ENCODE data around the gene LIMS2.

Gene LIMS2

GRCh38 chr2:127639111-127639474, 36.2 kb downstream of the LIMS2 start:
- Histone ChIP-seq H3K9me3 (ENCODE audit: low read length) (no peaks in the 10 kb centered on the region), H3K27me3 (ENCODE audit: control insufficient read depth in 1 of 2, insufficient read depth in 2 of 2, low read length in 2 of 2) (no peaks in the 10 kb centered on the region), H3K9ac (ENCODE audit: low read length) (no peak overlapping the region), H3K4me1 (ENCODE audit: insufficient read depth, low read length) (peaks cover 26% of the 10 kb centered on the region), H3K4me3 (ENCODE audit: low read depth in 1 of 2, low read length in 2 of 2) (no peak overlapping the region), H3K36me3 (ENCODE audit: insufficient read depth, low read length) (peaks cover 48% of the 10 kb centered on the region), H3K27ac (ENCODE audit: low read depth, low read length) (peak overlapping the region; percentile 75)

GRCh38 chr2:127638361-127639110, 36.8 kb downstream of the LIMS2 start:
- Histone ChIP-seq H3K27me3 (ENCODE audit: control insufficient read depth in 1 of 2, insufficient read depth in 2 of 2, low read length in 2 of 2) (no peaks in the 10 kb centered on the region), H3K9ac (ENCODE audit: low read length) (no peak overlapping the region), H3K4me1 (ENCODE audit: insufficient read depth, low read length) (peaks cover 26% of the 10 kb centered on the region), H3K9me3 (ENCODE audit: low read length) (no peaks in the 10 kb centered on the region), H3K4me3 (ENCODE audit: low read depth in 1 of 2, low read length in 2 of 2) (no peak overlapping the region), H3K27ac (ENCODE audit: low read depth, low read length) (peak overlapping the region; percentile 75), H3K36me3 (ENCODE audit: insufficient read depth, low read length) (peaks cover 48% of the 10 kb centered on the region)

- peak overlapping the region; percentile 75 for H3K27ac ChIP-seq (ENCODE audit: low read depth, low read length)
- no peaks in the 10 kb centered on the region for H3K27me3 ChIP-seq (ENCODE audit: control insufficient read depth in 1 of 2, insufficient read depth in 2 of 2, low read length in 2 of 2)
- peaks cover 26% of the 10 kb centered on the region for H3K4me1 ChIP-seq (ENCODE audit: insufficient read depth, low read length)
- no peaks in the 10 kb centered on the region for H3K9me3 ChIP-seq (ENCODE audit: low read length)
- H3K4me3 ChIP-seq (ENCODE audit: low read depth in 1 of 2, low read length in 2 of 2) = no peak overlapping the region
- no peak overlapping the region for H3K9ac ChIP-seq (ENCODE audit: low read length)
- H3K36me3 ChIP-seq (ENCODE audit: insufficient read depth, low read length) = peaks cover 42% of the 10 kb centered on the region
Measured at GRCh38 chr2:127637725-127638252, 37.5 kb downstream of the LIMS2 start.

DNA sequence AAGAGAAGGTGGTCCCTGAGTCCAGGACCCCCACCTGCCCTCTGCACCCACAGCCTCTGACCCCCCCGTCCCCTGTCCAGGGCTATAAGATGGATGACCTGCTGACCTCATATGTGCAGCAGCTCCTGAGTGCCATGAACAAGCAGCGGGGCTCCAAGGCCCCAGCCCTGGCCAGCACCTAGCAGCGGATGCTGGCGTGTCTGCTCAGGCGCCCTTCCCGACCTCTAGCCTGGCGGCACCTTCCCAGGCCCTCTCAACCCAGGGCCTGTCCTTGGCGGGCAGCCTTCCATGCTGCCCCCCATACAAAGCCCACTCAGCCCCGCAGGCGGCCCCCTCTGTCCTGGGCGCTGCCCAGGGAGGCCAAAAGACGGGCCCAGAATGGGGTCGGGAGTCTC, 38.1 kb downstream of the LIMS2 start:
- Histone ChIP-seq H3K4me3 (ENCODE audit: low read depth in 1 of 2, low read length in 2 of 2) (no peak overlapping the region), H3K36me3 (ENCODE audit: insufficient read depth, low read length) (peaks cover 39% of the 10 kb centered on the region), H3K27me3 (ENCODE audit: control insufficient read depth in 1 of 2, insufficient read depth in 2 of 2, low read length in 2 of 2) (no peaks in the 10 kb centered on the region), H3K9ac (ENCODE audit: low read length) (no peak overlapping the region), H3K9me3 (ENCODE audit: low read length) (no peaks in the 10 kb centered on the region), H3K27ac (ENCODE audit: low read depth, low read length) (peak overlapping the region; percentile 66), H3K4me1 (ENCODE audit: insufficient read depth, low read length) (peaks cover 30% of the 10 kb centered on the region)

GRCh38 chr2:127636248-127637235, 38.8 kb downstream of the LIMS2 start:
- Histone ChIP-seq H3K4me1 (ENCODE audit: insufficient read depth, low read length) (peaks cover 37% of the 10 kb centered on the region), H3K36me3 (ENCODE audit: insufficient read depth, low read length) (peaks cover 33% of the 10 kb centered on the region), H3K27ac (ENCODE audit: low read depth, low read length) (peak overlapping the region; percentile 66), H3K27me3 (ENCODE audit: control insufficient read depth in 1 of 2, insufficient read depth in 2 of 2, low read length in 2 of 2) (no peaks in the 10 kb centered on the region), H3K9ac (ENCODE audit: low read length) (no peak overlapping the region), H3K9me3 (ENCODE audit: low read length) (no peaks in the 10 kb centered on the region), H3K4me3 (ENCODE audit: low read depth in 1 of 2, low read length in 2 of 2) (no peak overlapping the region)

DNA sequence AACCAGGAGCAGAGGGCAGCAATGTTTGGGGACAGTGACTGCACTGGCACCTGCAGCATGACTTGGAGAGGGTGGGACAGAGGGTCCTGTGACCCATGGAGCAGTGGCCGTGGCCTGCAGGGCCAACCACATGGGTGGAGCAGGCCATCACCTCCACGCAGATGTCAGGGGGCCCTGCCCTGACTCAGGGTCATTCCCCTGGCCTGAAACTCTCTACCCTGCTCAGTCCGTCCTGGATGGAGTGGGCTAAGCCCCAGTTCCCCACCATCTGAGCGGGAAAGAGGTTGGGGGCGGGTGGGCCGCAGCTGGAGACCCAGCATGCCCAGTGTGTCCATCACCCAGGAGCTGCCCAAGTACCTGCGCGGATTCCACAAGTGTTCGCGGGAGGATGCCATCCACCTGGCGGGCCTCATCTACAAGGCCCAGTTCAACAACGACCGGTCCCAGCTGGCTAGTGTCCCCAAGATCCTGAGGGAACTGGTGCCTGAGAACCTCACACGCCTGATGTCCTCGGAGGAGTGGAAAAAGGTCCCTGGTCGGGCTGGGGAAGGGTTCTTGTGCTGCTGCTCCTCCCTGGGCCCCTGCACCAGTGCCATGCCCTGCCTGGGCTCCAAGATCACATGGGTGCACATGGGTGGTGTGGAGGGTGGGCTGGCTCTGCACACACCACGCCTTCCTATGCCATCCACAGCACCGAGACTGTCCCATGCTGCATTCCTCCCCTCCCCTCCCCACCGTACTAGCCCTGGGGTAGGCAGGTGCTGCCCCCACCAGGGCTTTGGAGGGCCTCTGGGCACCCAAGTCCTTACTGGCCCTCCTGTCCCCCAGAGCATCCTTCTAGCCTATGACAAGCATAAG, 39.7 kb downstream of the LIMS2 start:
- Histone ChIP-seq H3K27ac (ENCODE audit: low read depth, low read length) (peak overlapping the region; percentile 78), H3K9me3 (ENCODE audit: low read length) (no peaks in the 10 kb centered on the region), H3K4me3 (ENCODE audit: low read depth in 1 of 2, low read length in 2 of 2) (no peak overlapping the region), H3K36me3 (ENCODE audit: insufficient read depth, low read length) (peaks cover 24% of the 10 kb centered on the region), H3K27me3 (ENCODE audit: control insufficient read depth in 1 of 2, insufficient read depth in 2 of 2, low read length in 2 of 2) (no peaks in the 10 kb centered on the region), H3K4me1 (ENCODE audit: insufficient read depth, low read length) (peaks cover 46% of the 10 kb centered on the region), H3K9ac (ENCODE audit: low read length) (no peak overlapping the region)

GRCh38 chr2:127634626-127635379, 40.5 kb downstream of the LIMS2 start:
- Histone ChIP-seq H3K4me1 (ENCODE audit: insufficient read depth, low read length) (peaks cover 54% of the 10 kb centered on the region), H3K9ac (ENCODE audit: low read length) (no peak overlapping the region), H3K36me3 (ENCODE audit: insufficient read depth, low read length) (peaks cover 16% of the 10 kb centered on the region), H3K27me3 (ENCODE audit: control insufficient read depth in 1 of 2, insufficient read depth in 2 of 2, low read length in 2 of 2) (no peaks in the 10 kb centered on the region), H3K27ac (ENCODE audit: low read depth, low read length) (peak overlapping the region; percentile 78), H3K4me3 (ENCODE audit: low read depth in 1 of 2, low read length in 2 of 2) (no peak overlapping the region), H3K9me3 (ENCODE audit: low read length) (no peaks in the 10 kb centered on the region)

- H3K9me3 ChIP-seq (ENCODE audit: low read length) = no peaks in the 10 kb centered on the region
- H3K36me3 ChIP-seq (ENCODE audit: insufficient read depth, low read length) = peaks cover 11% of the 10 kb centered on the region
- no peak overlapping the region for H3K4me3 ChIP-seq (ENCODE audit: low read depth in 1 of 2, low read length in 2 of 2)
- H3K27ac ChIP-seq (ENCODE audit: low read depth, low read length) = peak overlapping the region; percentile 78
- H3K27me3 ChIP-seq (ENCODE audit: control insufficient read depth in 1 of 2, insufficient read depth in 2 of 2, low read length in 2 of 2) = no peaks in the 10 kb centered on the region
- peaks cover 57% of the 10 kb centered on the region for H3K4me1 ChIP-seq (ENCODE audit: insufficient read depth, low read length)
- peak overlapping the region; percentile 14 for H3K9ac ChIP-seq (ENCODE audit: low read length)
Measured at GRCh38 chr2:127634066-127634617, 41.2 kb downstream of the LIMS2 start.

- H3K9ac ChIP-seq (ENCODE audit: low read length) = peak overlapping the region; percentile 14
- peaks cover 57% of the 10 kb centered on the region for H3K4me1 ChIP-seq (ENCODE audit: insufficient read depth, low read length)
- H3K27me3 ChIP-seq (ENCODE audit: control insufficient read depth in 1 of 2, insufficient read depth in 2 of 2, low read length in 2 of 2) = no peaks in the 10 kb centered on the region
- H3K36me3 ChIP-seq (ENCODE audit: insufficient read depth, low read length) = peaks cover 6% of the 10 kb centered on the region
- peak overlapping the region; percentile 78 for H3K27ac ChIP-seq (ENCODE audit: low read depth, low read length)
- H3K9me3 ChIP-seq (ENCODE audit: low read length) = no peaks in the 10 kb centered on the region
- H3K4me3 ChIP-seq (ENCODE audit: low read depth in 1 of 2, low read length in 2 of 2) = no peak overlapping the region
Measured at GRCh38 chr2:127633556-127634065, 41.7 kb downstream of the LIMS2 start.
